ENCODE data around the gene KLF16.

The KLF16 gene

GRCh38 chr19:1860042-1860775 lies 3.2 kb downstream of the KLF16 start:
- DNase-seq (ENCODE audit: extremely low read depth, low read depth): no peak
- TF ChIP-seq CTCF (IDR thresholded peaks at IDR 0.05; ENCODE audit: low read depth, low read length): no peak

GRCh38 chr19:1859331-1859781 lies 4.0 kb downstream of the KLF16 start:
- DNase-seq (ENCODE audit: extremely low read depth, low read depth): no peak
- no peak for TF ChIP-seq CTCF (IDR thresholded peaks at IDR 0.05; ENCODE audit: low read depth, low read length)

DNA sequence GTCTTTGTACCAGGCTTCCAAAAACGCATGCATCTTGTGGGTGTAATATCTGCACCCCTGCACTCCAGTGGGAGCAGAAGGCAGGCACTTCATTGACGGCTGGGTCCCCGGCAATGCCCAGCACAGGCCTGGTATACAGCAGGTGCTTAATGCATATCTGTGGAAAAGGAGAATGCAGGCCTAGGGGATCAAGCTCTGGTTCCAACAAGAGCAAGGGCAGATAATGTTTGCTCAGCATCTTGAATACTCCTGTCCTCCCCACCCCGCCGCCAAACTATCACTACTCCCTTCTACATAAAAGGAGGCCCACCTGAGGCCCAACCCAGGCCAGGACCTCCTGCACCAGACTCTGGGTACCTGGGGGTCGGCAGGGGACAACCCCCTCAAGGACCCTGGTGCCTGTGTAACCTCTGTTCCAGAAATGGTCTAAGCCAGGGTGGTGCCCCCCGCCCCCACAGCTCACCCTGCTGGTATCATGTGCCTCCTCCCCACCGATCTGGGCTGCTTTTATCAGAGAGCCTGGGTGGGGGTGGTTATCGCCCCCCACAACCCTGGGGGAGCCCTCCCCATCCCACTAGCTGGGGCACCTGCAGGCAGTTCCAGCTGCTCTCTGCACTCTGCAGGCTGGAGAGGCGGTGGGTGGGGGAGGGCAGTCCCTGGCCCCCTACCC lies 4.8 kb downstream of the KLF16 start:
- no peak for DNase-seq (ENCODE audit: extremely low read depth, low read depth)
- no peak for TF ChIP-seq CTCF (IDR thresholded peaks at IDR 0.05; ENCODE audit: low read depth, low read length)

- no peak for TF ChIP-seq CTCF (IDR thresholded peaks at IDR 0.05; ENCODE audit: low read depth, low read length)
- no peak for DNase-seq (ENCODE audit: extremely low read depth, low read depth)
Measured at GRCh38 chr19:1857648-1858326, 5.6 kb downstream of the KLF16 start.

GRCh38 chr19:1856698-1857603 lies 6.4 kb downstream of the KLF16 start:
- TF ChIP-seq CTCF (IDR thresholded peaks at IDR 0.05; ENCODE audit: low read depth, low read length): no peak
- no peak for DNase-seq (ENCODE audit: extremely low read depth, low read depth)

GRCh38 chr19:1856345-1856697 lies 7.1 kb downstream of the KLF16 start:
- no peak for TF ChIP-seq CTCF (IDR thresholded peaks at IDR 0.05; ENCODE audit: low read depth, low read length)
- DNase-seq (ENCODE audit: extremely low read depth, low read depth): no peak
